GM19025 (cell line): ENCODE data around the gene TRIM45.
"Not testable (repeated sequence)": the region's sequence is repeated elsewhere in the genome, so short reads cannot be mapped to it uniquely, and the experiment has no call there.

Experiments
- ATAC-seq: cut with Tn5 transposase; IDR thresholded peaks from one replicate; pipeline ENCODE4 v1.9.1; 2021; ENCODE audit warnings: mild to moderate bottlenecking, low read depth, moderate library complexity; ENCODE audit not compliant: unreplicated experiment

The TRIM45 gene

DNA sequence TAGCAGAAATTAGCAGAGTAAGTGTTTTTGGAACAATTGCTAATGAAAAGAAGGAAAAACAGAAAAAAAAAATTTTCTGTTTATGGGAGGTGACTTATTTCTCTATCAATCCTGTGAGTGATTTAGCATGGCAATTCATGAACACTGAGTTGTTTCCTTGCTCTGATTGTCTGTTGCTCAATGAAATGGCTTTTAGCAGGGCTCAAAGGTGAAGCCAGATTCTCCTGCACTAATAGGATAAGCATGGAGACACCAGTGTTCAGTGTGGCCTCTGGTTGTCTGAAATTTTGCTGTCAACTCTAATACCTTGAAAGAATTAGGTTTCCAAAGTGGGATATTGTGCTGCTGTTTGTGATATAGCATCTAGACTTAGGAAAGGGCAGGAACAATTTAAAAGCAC, 15.8 kb downstream of the TRIM45 start:
- no peak for ATAC-seq

DNA sequence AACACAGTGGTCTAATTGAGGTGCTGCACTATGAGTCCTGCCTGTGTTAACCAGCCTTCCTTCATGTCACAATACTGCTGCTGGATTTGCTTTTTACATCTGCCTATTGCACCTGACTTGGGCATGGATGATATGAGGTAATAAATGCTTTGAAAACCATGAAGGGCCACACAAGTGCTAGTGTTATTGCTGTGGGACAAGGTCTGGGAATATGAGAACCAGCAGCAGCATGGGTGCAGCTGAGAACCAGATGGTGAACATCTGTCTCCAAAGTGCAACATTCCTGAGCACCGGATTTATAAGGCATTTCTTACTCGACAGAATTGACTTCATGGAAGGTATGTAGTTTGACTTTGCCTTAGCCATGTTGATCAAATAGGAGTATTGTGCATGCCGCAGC, 16.6 kb downstream of the TRIM45 start:
- no peak for ATAC-seq

DNA sequence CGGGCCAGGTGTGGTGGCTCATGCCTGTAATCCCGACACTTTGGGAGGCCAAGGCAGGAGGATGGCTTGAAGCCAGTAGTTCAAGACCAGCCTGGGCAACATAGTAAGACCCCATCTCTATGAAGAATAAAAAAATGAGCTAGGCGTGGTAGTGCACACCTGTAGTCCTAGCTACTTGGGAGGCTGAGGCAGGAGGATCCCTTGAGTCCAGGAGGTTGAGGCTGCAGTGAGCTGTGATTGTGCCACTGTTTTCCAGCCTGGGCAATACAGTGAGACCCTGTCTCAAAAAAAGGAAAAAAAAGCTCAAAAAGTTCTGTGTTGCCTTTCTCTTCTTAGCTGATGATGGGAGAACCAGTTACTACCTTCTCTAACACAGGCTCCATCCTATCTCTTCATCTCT, 19.7 kb downstream of the TRIM45 start:
- not testable (repeated sequence) for ATAC-seq

DNA sequence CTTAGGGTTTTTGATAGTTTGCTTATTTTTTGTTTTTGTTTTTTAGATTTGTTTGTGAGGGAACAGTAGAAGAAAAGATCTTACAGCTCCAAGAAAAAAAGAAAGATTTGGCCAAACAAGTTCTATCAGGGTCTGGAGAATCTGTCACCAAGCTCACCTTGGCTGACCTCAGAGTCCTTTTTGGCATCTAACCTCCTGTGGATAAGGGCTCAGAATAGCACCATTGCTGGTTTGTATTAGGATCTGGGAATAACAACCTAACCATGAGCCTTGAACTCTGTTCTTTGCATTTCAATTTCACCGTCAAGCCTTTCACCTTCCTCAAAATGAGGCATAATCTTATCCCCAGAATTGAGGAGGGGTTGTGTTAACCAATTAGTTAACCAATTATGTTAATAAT, 20.2 kb downstream of the TRIM45 start:
- no peak for ATAC-seq

DNA sequence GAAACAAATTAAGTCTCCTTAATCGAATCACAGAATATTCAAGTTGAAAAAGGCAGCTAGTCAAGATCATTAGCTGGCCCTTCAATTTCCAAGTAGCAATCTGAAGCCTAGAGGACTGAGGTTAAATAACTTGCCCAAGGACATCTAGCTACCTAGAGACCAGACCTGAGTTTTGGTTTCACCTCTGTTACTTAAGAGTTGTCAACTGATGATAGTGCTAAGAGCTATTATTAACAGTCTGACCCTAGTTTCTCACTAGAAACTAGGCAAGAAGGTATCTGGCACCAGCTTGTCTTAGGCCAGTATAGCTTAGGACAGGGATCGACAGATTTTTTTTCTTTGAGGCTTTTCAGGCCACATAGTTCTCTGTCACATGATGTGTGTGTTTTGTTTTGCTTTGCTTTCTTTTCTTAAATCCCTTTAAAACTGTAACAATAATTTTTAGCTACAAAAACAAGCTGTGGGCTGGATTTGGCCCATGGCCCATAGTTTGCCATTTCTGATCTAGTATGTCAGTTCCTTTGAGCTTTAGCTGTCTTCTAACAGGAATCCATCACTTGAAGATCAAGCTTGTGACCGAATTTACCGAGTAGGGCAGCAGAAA, 23.2 kb downstream of the TRIM45 start:
- no peak for ATAC-seq

DNA sequence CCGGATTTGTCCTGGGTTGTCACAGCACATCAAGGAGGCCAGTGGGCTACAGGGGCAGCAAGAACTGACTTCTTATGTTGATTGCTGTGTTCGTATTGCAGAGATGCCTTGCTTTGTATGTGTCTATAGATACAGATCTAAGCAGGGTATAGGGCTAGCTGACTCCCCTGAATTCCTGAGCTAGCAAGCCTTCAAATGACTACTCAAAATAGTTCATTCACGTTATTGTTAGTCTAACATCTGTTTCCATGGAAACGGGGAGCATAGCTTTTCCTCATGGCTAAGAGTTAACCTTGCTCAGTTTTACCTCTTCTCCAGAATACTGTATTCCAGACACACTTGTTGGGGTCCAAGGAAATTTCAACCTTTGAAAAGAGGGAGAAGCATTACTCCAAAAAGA, 24.1 kb downstream of the TRIM45 start:
- no peak for ATAC-seq

DNA sequence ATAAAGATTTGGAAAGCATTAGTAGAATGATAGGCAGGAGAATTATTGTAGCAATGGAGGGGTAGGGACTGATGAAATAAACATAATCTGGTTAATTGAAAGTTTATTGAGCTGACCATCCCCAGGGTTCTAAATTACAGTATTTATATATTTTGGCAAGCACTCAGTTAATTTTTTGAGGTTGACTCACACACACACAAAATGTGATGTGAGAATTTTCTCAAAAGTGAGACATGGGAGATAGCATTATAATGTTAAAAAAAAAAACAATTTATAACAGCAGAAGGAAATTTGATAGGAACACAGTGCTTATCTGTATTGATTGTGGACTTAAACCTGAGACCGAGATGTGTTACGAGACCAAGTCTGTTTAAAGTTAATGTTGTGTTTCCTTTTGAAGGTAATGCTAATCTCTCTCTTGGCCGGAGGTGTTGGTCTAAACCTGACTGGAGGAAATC, 24.6 kb downstream of the TRIM45 start:
- ATAC-seq, result no peak

DNA sequence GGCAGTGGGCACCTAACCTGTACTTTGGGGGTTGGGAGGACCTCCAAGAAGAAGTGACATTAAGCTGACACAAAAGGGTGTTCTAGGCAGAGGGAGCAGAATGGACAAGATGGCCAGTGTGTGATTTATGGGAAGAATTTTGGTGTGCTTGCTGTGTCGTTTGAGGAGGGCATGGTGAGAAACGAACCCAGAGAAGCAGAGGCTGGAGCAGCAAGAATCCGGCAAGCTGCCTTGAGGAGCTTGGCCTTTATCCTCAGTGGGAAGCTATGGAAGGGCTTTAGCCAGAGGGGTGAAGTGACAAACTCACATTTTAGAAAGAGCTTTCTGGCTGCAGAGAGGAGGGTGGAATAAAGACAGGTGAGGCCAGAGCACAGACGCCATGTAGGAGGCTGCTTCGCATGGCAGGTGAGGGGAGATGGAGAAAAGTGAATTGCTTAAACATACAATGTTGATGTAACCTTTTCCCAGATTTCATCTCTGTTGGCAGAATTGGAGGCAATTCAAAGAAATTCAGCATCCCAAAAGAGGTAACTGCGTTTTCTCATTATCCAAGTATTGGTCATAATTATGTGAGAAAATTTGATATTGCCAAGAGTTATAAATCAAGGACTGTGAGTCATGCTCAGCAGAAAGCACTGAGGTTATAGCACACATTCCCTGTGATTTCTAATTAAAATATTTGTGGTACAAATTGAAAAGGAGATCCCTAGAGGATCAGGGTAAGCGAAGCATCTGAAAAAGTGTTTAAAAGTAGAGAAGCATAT, 26.5 kb downstream of the TRIM45 start:
- ATAC-seq, result no peak

DNA sequence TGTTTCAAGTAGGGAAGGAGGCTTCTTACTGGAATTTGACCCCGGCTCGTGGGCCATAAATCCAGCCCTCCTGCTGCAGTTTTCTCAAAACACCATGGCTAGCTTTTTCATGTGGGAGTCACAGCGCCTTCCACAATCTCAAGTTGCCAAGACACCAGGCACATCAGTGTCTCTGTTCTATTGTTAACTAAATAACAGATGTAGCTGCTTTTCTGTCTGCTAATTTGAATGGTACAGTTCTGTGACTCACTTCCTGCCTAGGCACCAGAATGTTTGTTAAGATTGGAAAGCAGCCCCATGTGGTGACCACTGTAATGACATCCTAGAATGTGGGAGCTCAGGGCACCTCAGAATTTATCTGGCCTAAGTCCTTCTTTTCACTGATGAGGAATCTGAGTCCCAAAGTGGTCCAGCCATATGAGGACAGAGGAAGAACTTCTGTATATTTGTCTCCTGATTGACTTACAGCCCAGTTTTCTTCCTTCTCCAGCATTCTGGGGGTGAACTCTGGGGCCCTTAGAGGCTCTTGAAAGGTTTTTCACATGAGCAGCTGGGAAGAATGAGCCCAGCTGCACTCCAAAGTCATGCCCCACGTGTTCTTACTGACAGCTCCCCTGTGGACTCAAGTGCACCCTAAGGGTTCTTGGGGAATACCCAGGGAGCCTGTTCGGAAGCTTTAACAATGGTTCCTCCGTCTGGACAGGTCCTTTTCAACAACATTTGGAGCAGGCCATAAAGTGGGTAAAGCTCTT, 27.5 kb downstream of the TRIM45 start:
- ATAC-seq, result no peak

DNA sequence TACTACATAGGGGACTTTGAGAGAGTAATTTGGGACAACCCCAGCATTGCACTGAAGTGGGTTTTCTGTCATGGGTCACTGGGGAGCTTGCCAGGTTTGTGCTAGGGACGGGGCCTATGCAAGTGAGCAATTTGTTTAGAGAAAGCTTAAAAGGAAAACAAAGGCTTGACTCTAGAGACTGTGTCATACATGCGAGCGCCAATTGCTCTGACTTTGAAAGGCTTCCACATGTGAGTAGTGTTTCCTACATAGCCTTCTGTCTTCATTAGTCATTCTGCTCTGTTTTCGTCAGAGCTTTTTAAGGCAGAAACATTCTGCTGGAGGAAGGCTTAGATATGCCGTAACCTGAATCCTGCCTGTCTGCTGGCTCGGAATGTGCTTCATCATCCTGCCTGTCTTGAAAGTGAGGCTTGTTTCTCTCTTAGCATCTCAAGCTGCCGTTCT, 28.4 kb downstream of the TRIM45 start:
- no peak for ATAC-seq

DNA sequence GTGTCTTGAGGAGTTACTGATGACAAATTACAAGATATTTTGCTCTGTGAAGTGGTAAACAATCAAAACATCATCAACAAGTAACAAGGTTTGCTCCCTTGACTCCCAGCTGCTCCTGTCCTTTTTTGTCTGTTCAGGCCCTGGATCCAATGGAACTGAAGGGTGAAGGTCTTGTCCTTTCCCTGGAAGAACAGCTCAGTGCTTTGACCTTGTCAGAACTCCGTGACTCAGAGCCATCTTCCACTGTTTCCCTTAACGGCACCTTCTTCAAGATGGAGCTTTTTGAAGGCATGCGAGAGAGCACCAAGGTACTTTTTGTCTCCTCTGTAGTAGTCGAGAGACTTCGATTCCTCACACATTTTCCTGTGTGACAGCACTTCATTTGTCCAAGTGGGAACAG, 29.0 kb downstream of the TRIM45 start:
- no peak for ATAC-seq

DNA sequence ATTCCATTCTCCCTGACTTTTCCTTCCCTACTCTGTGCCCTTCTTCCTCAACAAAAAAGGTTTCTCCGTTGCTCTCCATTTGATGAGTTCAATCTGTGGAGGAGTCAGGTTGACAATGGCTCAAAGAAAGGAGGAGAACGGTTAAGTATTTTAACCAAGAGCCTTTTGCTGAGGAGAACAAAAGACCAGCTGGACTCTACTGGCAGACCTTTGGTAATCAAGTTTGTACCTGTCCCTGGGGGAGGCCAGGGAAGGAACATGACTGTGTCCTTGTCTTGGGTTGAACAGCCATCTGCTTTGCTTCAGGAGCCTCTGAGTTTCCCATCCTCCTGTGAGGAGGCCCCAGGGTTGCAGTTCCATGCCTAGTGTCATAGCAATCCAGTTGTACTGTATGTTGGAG, 31.6 kb downstream of the TRIM45 start:
- no peak for ATAC-seq

DNA sequence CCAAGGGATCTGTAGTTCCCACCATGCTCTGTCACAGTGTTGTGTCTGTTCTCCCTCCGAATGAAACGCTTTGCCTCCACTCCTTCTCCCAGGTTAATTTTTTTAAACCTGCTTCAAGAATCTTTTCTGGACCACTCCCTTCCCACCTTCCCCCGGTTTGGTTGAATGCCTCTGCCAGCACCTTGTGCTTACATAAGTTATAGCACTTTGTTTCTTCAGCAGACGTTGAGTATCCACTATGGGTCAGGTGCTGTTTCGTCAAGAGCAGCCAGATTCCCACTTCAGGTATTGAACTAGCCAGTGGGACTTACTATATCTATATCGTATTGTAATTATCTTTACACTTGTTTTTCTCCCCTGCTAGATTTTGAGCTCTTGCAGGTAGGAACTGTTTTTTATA, 33.9 kb downstream of the TRIM45 start:
- no peak for ATAC-seq

DNA sequence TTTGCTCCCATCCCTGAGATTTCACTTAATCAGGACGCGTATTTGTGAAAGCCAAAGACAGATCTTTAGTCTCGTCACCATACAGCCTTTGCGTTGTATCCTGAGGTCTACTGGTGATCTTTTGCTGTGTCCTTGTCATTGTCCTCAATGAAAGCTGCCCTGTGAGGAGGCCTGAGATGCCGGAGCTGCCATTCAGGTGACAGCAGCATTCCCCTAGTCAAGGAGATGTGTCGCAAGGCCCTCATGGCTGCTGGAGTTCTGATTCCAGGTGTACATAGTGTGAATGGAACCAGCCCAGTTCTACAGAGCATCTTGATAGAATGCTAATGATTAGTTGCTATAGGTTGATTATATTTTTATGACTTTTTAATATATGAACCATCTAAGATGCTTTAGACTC, 37.3 kb downstream of the TRIM45 start:
- no peak for ATAC-seq

DNA sequence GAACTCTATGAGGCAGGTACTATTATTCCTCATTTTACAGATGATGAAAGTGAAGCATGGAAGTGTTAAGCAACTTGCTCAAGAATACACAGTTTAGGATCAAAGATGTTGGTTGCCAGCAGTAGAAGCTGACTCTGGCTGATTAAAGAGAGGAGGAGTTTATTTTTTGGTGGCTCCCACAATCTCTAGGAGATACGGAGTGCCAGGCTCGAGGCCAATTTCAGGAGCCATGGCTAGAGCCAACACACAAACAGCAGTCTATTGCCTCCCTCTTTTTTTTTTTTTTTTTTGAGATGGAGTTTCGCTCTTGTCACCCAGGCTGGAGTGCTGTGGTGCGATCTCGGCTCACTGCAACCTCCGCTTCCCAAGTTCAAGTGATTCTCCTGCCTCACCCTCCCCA, 41.8 kb downstream of the TRIM45 start:
- ATAC-seq, result no peak

DNA sequence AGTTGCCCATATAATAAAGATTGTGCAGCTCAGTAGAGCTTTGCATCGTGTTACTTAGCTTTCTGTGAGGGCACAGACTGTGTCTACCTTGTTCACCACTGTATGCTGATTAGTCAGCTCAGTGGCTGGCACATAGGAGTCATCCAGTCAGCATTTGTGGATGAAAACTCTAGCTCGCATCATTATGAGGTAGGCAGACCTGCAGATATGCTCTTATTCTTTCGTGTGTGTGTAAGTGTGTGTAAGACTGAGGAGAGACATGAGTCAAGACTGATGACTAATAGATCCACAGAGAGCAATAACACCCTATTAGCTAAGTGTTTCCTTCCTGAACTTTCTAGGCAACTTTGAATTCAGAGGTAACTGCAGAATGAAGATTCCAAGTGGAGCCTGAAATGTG, 44.3 kb downstream of the TRIM45 start:
- ATAC-seq, result no peak

DNA sequence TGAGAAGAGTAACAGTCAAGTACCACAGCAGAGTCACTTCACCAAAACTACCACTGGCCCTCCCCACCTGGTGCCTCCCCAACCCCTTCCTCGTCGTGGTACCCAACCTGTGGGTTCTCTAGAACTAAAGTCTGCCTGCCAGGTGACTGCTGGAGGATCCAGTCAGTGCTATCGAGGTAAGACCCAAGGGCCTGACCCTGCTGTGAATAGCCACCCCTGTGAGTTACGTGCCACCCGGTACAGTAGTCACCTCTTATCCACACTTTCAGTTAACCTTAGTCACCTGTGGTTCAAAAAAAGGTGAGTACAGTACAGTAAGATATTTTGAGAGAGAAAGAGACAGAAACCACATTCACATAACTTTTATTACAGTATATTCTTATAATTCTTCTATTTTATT, 44.9 kb downstream of the TRIM45 start:
- ATAC-seq, result no peak

DNA sequence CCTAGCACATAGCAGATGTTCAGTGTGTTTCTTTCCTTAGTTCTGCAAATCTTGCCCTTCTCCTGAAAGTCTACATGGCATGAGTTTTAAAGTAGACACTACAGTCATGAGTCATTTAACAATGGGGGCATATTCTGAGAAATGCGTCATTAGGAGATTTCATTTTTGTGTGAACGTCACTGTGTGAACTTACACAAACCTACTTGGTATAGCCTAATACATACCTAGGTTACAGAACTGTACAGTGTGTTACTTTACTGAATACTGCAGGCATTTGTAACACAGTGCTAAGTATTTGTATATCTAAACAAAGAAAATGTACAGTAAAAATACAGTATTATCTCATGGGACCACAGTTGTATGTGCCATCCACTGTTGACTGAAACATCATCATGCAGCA, 51.4 kb downstream of the TRIM45 start:
- ATAC-seq, result no peak

DNA sequence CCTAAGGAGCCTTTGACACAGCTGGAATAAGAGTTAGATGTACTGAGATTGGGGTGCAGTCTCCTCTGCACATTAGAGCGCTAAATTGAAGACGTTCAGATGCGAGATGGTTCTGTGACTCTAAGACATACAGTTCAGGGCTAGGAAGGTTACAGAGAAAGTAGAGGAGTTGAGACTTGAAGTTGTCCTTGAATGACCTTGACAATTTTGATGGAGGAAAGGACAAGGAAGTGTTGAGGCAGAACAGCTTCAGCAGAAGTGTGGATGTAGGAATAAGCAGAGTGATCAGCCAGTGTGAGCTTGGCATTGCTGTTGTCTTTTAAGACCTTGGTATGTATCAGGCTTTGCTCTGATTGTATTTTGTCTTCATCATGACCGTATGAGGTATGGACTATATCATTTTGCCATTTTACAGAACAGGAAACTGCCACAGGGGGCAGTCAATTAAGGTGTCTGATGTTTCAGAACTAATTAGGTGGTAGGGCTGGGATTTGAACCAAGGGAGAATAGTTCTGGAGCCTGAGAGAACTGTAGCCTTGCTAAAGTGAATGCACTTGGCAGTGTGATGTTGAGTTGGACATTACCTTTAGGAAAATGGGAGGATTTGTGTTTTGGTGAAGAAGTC, 52.2 kb downstream of the TRIM45 start:
- ATAC-seq, result no peak

DNA sequence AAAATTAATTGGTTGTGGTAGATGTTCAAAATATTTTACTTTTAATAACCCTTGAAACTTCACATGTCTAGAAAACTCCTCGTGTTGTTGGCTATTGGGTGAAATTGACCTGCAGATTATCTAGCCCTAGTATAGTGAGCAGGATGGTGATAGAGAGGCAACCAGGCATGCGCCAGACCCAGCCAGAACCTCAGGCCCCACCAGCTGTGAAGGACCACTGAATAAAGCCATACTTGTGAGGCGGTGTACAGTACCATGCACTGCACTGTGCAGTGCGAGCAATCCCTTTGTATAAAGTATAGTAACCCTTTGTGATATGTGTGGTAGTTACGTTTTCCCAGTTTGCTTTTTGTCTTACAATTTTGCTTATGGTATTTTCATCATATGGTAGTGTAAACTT, 53.0 kb downstream of the TRIM45 start:
- ATAC-seq, result no peak
